GM23338 (cell line): ENCODE measurements around the gene PEX16. TPM values are rescaled to one million over a fixed set of nuclear protein-coding genes. Genes with fewer than 3 reads are reported as not detected.

Experiments used
- ATAC-seq: fragments of 200-7000 bp; cut with Tn5 transposase; 3 replicates; pipeline ENCODE4 v1.9.1; 2020
- DNase-seq: peaks from one replicate; pipeline ENCODE4 v3.0.0-alpha.2; 2015; ENCODE audit warnings: low spot score
- H2AFZ ChIP-seq: fragments of 200-600 bp; sonication (generic); 2 replicates; pipeline ENCODE4 v1.8.0; 2016; ENCODE audit warnings: antibody characterized with exemption, mild to moderate bottlenecking, moderate library complexity
- H3F3A ChIP-seq: fragments of 200-600 bp; sonication (generic); replicated peaks from 2 replicates; pipeline ENCODE4 v1.8.0; 2017; ENCODE audit warnings: antibody characterized with exemption, mixed run types, low read depth
- H3K27ac ChIP-seq: fragments of 200-600 bp; sonication (generic); 2 replicates; pipeline ENCODE4 v1.6.1; 2016; ENCODE audit warnings: low read depth
- H3K27me3 ChIP-seq: fragments of 200-600 bp; sonication (generic); 2 replicates; pipeline ENCODE4 v1.8.0; 2016; ENCODE audit warnings: mild to moderate bottlenecking, mixed run types, moderate library complexity; ENCODE audit not compliant: insufficient read depth
- H3K36me3 ChIP-seq: fragments of 200-600 bp; sonication (generic); 2 replicates; pipeline ENCODE4 v1.8.0; 2016; ENCODE audit warnings: mild to moderate bottlenecking; ENCODE audit not compliant: insufficient read depth
- H3K4me1 ChIP-seq: fragments of 200-600 bp; sonication (generic); 2 replicates; pipeline ENCODE4 v1.8.0; 2016; ENCODE audit warnings: mild to moderate bottlenecking, moderate library complexity; ENCODE audit not compliant: insufficient read depth
- H3K4me2 ChIP-seq: fragments of 200-600 bp; sonication (generic); 2 replicates; pipeline ENCODE4 v1.7.1; 2017; ENCODE audit warnings: mixed run types
- H3K4me3 ChIP-seq: fragments of 200-600 bp; sonication (generic); 2 replicates; pipeline ENCODE4 v1.6.1; 2016; ENCODE audit warnings: mixed run types
- H3K79me2 ChIP-seq: fragments of 200-600 bp; sonication (generic); replicated peaks from 2 replicates; pipeline ENCODE4 v1.8.0; 2017; ENCODE audit warnings: mild to moderate bottlenecking; ENCODE audit not compliant: insufficient read depth
- H3K9me2 ChIP-seq: fragments of 200-600 bp; sonication (generic); 2 replicates; pipeline ENCODE4 v1.8.0; 2017; ENCODE audit not compliant: insufficient read depth
- H4K20me1 ChIP-seq: fragments of 200-600 bp; sonication (generic); replicated peaks from 2 replicates; pipeline ENCODE4 v1.8.0; 2017; ENCODE audit warnings: mild to moderate bottlenecking; ENCODE audit not compliant: insufficient read depth
- H3K27ac Mint-ChIP-seq: 2 replicates; pipeline ENCODE4 v1.8.0; 2020; ENCODE audit warnings: inconsistent platforms, mild to moderate bottlenecking, moderate library complexity, mixed read lengths
- H3K27me3 Mint-ChIP-seq: 3 replicates; pipeline ENCODE4 v1.8.0; 2022; ENCODE audit warnings: low read depth, mild to moderate bottlenecking, moderate library complexity, mixed read lengths, inconsistent platforms; ENCODE audit not compliant: insufficient read depth, poor library complexity
- H3K36me3 Mint-ChIP-seq: 3 replicates; pipeline ENCODE4 v1.8.0; 2021; ENCODE audit warnings: low read depth, mild to moderate bottlenecking, inconsistent platforms, moderate library complexity, mixed read lengths
- H3K4me1 Mint-ChIP-seq: 3 replicates; pipeline ENCODE4 v1.8.0; 2020; ENCODE audit warnings: mild to moderate bottlenecking, inconsistent platforms, mixed read lengths
- H3K4me3 Mint-ChIP-seq: 3 replicates; pipeline ENCODE4 v1.8.0; 2021; ENCODE audit warnings: moderate library complexity, mild to moderate bottlenecking, inconsistent platforms, mixed read lengths
- H3K9me3 Mint-ChIP-seq: 3 replicates; pipeline ENCODE4 v1.8.0; 2020; ENCODE audit warnings: moderate library complexity, mild to moderate bottlenecking, inconsistent platforms, mixed read lengths
- CREB1 ChIP-seq: fragments of 250-450 bp; sonication (Bioruptor Pico); IDR thresholded peaks from 2 replicates; pipeline ENCODE4 v1.5.0; 2020; ENCODE audit warnings: low read depth, mild to moderate bottlenecking, moderate library complexity
- ETS1 ChIP-seq: IDR thresholded peaks from 2 replicates; pipeline ENCODE4 v1.6.1; 2016; ENCODE audit warnings: antibody characterized with exemption
- EZH2 ChIP-seq: fragments of 200-600 bp; sonication (generic); IDR thresholded peaks from one replicate; pipeline ENCODE4 v1.8.0; 2017; ENCODE audit warnings: antibody characterized with exemption, mild to moderate bottlenecking, low read depth; ENCODE audit not compliant: unreplicated experiment
- JUNB ChIP-seq: IDR thresholded peaks from one replicate; pipeline ENCODE4 v1.6.1; 2016; ENCODE audit warnings: antibody characterized with exemption; ENCODE audit not compliant: unreplicated experiment
- POLR2AphosphoS5 ChIP-seq: IDR thresholded peaks from 2 replicates; pipeline ENCODE4 v1.6.1; 2016; ENCODE audit warnings: antibody characterized with exemption, low read depth
- REST ChIP-seq: IDR thresholded peaks from one replicate; pipeline ENCODE4 v1.6.1; 2018; ENCODE audit warnings: antibody characterized with exemption; ENCODE audit not compliant: unreplicated experiment
- STAT1 ChIP-seq: IDR thresholded peaks from one replicate; pipeline ENCODE4 v1.6.1; 2016; ENCODE audit warnings: antibody characterized with exemption; ENCODE audit not compliant: unreplicated experiment
- ZNF331 ChIP-seq: fragments of 250-450 bp; sonication (Bioruptor Pico); IDR thresholded peaks from 2 replicates; pipeline ENCODE4 v1.5.0; 2020; ENCODE audit warnings: low read depth, mild to moderate bottlenecking, moderate library complexity
- ZNF462 ChIP-seq: fragments of 250-450 bp; sonication (Bioruptor Pico); IDR thresholded peaks from 2 replicates; pipeline ENCODE4 v1.5.0; 2020; ENCODE audit warnings: mild to moderate bottlenecking, moderate library complexity
- polyA plus RNA-seq: library from polyadenylated mRNA; unstranded; fragments of >200 nt; fragmentation: Nextera tagmentation; extraction: Ambion mirVana; gene quantifications from 2 replicates; pipeline ENCODE4 v1.2.1, GENCODE V29; 2016
- total RNA-seq: library from RNA; depleted of rRNA; stranded (reverse); fragments of >200 nt; shearing (Covaris generic); gene quantifications from 2 replicates; pipeline ENCODE4 v1.2.3, GENCODE V29; 2014
- TF ChIP-seq, protein P1 (sequence below), 2 experiments: fragments of 200-600 bp in 1 of 2; sonication (generic) in 1 of 2; conservative IDR thresholded peaks; 2 replicates each; pipeline versions ENCODE4 v1.5.1 to v1.6.1; 2016 to 2017; ENCODE audit warnings: antibody characterized with exemption in 2 of 2, low read depth in 2 of 2, mild to moderate bottlenecking in 2 of 2, moderate library complexity in 1 of 2

PEX16 gene
- total and polyA plus RNA-seq, 2 experiments from 2014 or later = 23.3 to 34.1 TPM

GRCh38 chr11:45925550-45925949 lies 7.9 kb upstream of the PEX16 start:
- H3K4me1 Mint-ChIP-seq = peaks cover 23% of the 10 kb centered on the region
- H3K27me3 Mint-ChIP-seq = peaks cover 22% of the 10 kb centered on the region
- no peak for TF ChIP-seq REST
- TF ChIP-seq EZH2 = no peak
- TF ChIP-seq ZNF462 (CRISPR knock-in tag) = no peak
- no peak for TF ChIP-seq ZNF331 (CRISPR knock-in tag)
- TF ChIP-seq JUNB = no peak
- no peak for TF ChIP-seq ETS1
- TF ChIP-seq POLR2AphosphoS5 = no peak
- TF ChIP-seq CREB1 (CRISPR knock-in tag) = no peak
- TF ChIP-seq, protein P1, sequence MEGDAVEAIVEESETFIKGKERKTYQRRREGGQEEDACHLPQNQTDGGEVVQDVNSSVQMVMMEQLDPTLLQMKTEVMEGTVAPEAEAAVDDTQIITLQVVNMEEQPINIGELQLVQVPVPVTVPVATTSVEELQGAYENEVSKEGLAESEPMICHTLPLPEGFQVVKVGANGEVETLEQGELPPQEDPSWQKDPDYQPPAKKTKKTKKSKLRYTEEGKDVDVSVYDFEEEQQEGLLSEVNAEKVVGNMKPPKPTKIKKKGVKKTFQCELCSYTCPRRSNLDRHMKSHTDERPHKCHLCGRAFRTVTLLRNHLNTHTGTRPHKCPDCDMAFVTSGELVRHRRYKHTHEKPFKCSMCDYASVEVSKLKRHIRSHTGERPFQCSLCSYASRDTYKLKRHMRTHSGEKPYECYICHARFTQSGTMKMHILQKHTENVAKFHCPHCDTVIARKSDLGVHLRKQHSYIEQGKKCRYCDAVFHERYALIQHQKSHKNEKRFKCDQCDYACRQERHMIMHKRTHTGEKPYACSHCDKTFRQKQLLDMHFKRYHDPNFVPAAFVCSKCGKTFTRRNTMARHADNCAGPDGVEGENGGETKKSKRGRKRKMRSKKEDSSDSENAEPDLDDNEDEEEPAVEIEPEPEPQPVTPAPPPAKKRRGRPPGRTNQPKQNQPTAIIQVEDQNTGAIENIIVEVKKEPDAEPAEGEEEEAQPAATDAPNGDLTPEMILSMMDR (conservative IDR thresholded peaks at IDR 0.05; ENCODE audit: low read depth in 2 of 2) = no peak
- no peak for TF ChIP-seq STAT1
- Histone ChIP-seq H3K27ac (no peak overlapping the region), H3K4me1 (peaks cover 20% of the 10 kb centered on the region), H4K20me1 (peaks cover 6% of the 10 kb centered on the region; the same call in 1 of the 2 replicates), H3K27me3 (peaks cover 6% of the 10 kb centered on the region; the same call in 1 of the 2 replicates), H3K4me2 (no peak overlapping the region), H3K4me3 (no peak overlapping the region), H2AFZ (no peak overlapping the region), H3F3A (peaks cover 14% of the 10 kb centered on the region), H3K9me2 (no peaks in the 10 kb centered on the region), H3K36me3 (no peaks in the 10 kb centered on the region), H3K79me2 (peaks cover 19% of the 10 kb centered on the region)
- H3K4me3 Mint-ChIP-seq = no peak overlapping the region; the same call in 2 of the 3 replicates
- no peak overlapping the region for H3K27ac Mint-ChIP-seq
- H3K9me3 Mint-ChIP-seq = no peaks in the 10 kb centered on the region; the same call in 2 of the 3 replicates
- no peak for ATAC-seq
- no peak for DNase-seq
- peaks cover 45% of the 10 kb centered on the region for H3K36me3 Mint-ChIP-seq
